H9 (cell line): ENCODE measurements around the gene POP4. TPM values are rescaled to one million over a fixed set of nuclear protein-coding genes. Genes with fewer than 3 reads are reported as not detected.

Experiments used
- DNase-seq: peaks from one replicate; pipeline ENCODE4 v3.0.0-alpha.2; 2017
- H2AFZ ChIP-seq: one replicate; pipeline ENCODE4 v1.6.1; 2013; ENCODE audit warnings: mild to moderate bottlenecking, low read length, control low read depth, moderate library complexity
- H2AK5ac ChIP-seq: 2 replicates; pipeline ENCODE4 v1.6.1; 2013; ENCODE audit warnings: low read length, control low read depth, mixed read lengths; ENCODE audit not compliant: insufficient read length
- H2BK120ac ChIP-seq: one replicate; pipeline ENCODE4 v1.6.1; 2013; ENCODE audit warnings: low read depth, mild to moderate bottlenecking, low read length, control low read depth, inconsistent platforms; ENCODE audit not compliant: poor library complexity, severe bottlenecking
- H2BK12ac ChIP-seq: 2 replicates; pipeline ENCODE4 v1.6.1; 2013; ENCODE audit warnings: low read length, control low read depth, mixed read lengths, low read depth; ENCODE audit not compliant: insufficient read length
- H2BK15ac ChIP-seq: 2 replicates; pipeline ENCODE4 v1.6.1; 2013; ENCODE audit warnings: low read depth, low read length, control low read depth
- H2BK20ac ChIP-seq: one replicate; pipeline ENCODE4 v1.6.1; 2013; ENCODE audit warnings: low read depth, mild to moderate bottlenecking, low read length, control low read depth, inconsistent platforms; ENCODE audit not compliant: poor library complexity, severe bottlenecking
- H2BK5ac ChIP-seq: 2 replicates; pipeline ENCODE4 v1.6.1; 2013; ENCODE audit warnings: low read length, control low read depth, mixed read lengths; ENCODE audit not compliant: insufficient read length
- H3K14ac ChIP-seq: 2 replicates; pipeline ENCODE4 v1.6.1; 2013; ENCODE audit warnings: low read length, control low read depth; ENCODE audit not compliant: insufficient read depth
- H3K18ac ChIP-seq: 2 replicates; pipeline ENCODE4 v1.6.1; 2013; ENCODE audit warnings: low read depth, mild to moderate bottlenecking, mixed read lengths, low read length, control low read depth; ENCODE audit not compliant: insufficient read length
- H3K23ac ChIP-seq: 2 replicates; pipeline ENCODE4 v1.6.1; 2013; ENCODE audit warnings: low read length, control low read depth, mixed read lengths, low read depth; ENCODE audit not compliant: insufficient read length
- H3K23me2 ChIP-seq: 2 replicates; pipeline ENCODE4 v1.6.1; 2013; ENCODE audit warnings: low read depth, mild to moderate bottlenecking, mixed read lengths, low read length, control low read depth; ENCODE audit not compliant: insufficient read length, poor library complexity, severe bottlenecking
- H3K27ac ChIP-seq: 2 replicates; pipeline ENCODE4 v1.5.1; 2013; ENCODE audit warnings: low read length, control low read depth, mixed read lengths, low read depth; ENCODE audit not compliant: insufficient read length
- H3K27me3 ChIP-seq: 2 replicates; pipeline ENCODE4 v1.6.1; 2013; ENCODE audit warnings: low read length, control low read depth, inconsistent platforms; ENCODE audit not compliant: insufficient read depth
- H3K4ac ChIP-seq: 2 replicates; pipeline ENCODE4 v1.6.1; 2013; ENCODE audit warnings: low read depth, mild to moderate bottlenecking, control low read depth, inconsistent platforms, low read length, moderate library complexity
- H3K4me1 ChIP-seq: 2 replicates; pipeline ENCODE4 v1.6.1; 2013; ENCODE audit warnings: low read length, control low read depth, inconsistent platforms; ENCODE audit not compliant: insufficient read depth
- H3K4me2 ChIP-seq: 2 replicates; pipeline ENCODE4 v1.6.1; 2013; ENCODE audit warnings: low read length, control low read depth, mixed read lengths; ENCODE audit not compliant: insufficient read length, insufficient read depth
- H3K56ac ChIP-seq: 2 replicates; pipeline ENCODE4 v1.6.1; 2013; ENCODE audit warnings: low read depth, mild to moderate bottlenecking, mixed read lengths, low read length, control low read depth; ENCODE audit not compliant: insufficient read length
- H3K79me1 ChIP-seq: 2 replicates; pipeline ENCODE4 v1.6.1; 2013; ENCODE audit warnings: low read depth, mild to moderate bottlenecking, moderate library complexity, low read length, control low read depth, inconsistent platforms; ENCODE audit not compliant: insufficient read depth, poor library complexity, severe bottlenecking
- H3K79me2 ChIP-seq: 2 replicates; pipeline ENCODE4 v1.6.1; 2013; ENCODE audit warnings: low read length, control low read depth, inconsistent platforms; ENCODE audit not compliant: insufficient read depth
- H3K9ac ChIP-seq: 2 replicates; pipeline ENCODE4 v1.6.1; 2013; ENCODE audit warnings: low read length, control low read depth, mixed read lengths; ENCODE audit not compliant: insufficient read length; ENCODE audit errors: extremely low read depth
- H3K9me3 ChIP-seq: one replicate; pipeline ENCODE4 v1.6.1; 2013; ENCODE audit warnings: low read depth, low read length, inconsistent platforms; ENCODE audit not compliant: control insufficient read depth
- H3T11ph ChIP-seq: one replicate; pipeline ENCODE4 v1.6.1; 2013; ENCODE audit warnings: mild to moderate bottlenecking, low read length, control low read depth, inconsistent platforms
- H4K20me1 ChIP-seq: one replicate; pipeline ENCODE4 v1.6.1; 2013; ENCODE audit not compliant: control insufficient read depth, insufficient read length, insufficient read depth
- H4K5ac ChIP-seq: 2 replicates; pipeline ENCODE4 v1.6.1; 2013; ENCODE audit warnings: low read depth, mild to moderate bottlenecking, mixed read lengths, low read length, control low read depth; ENCODE audit not compliant: insufficient read length
- H4K8ac ChIP-seq: replicated peaks from 2 replicates; pipeline ENCODE4 v1.6.1; 2013; ENCODE audit warnings: low read length, control low read depth, mixed read lengths, low read depth; ENCODE audit not compliant: insufficient read length
- H4K91ac ChIP-seq: 2 replicates; pipeline ENCODE4 v1.6.1; 2013; ENCODE audit warnings: low read depth, mild to moderate bottlenecking, moderate library complexity, mixed read lengths, low read length, control low read depth; ENCODE audit not compliant: insufficient read length
- H3K27ac Mint-ChIP-seq, 3 experiments: 2 replicates in 2 of 3; 3 replicates in 1 of 3; pipeline ENCODE4 v1.8.0; 2020 to 2021; ENCODE audit warnings: mixed read lengths in 3 of 3, mild to moderate bottlenecking in 1 of 3, moderate library complexity in 1 of 3
- H3K27me3 Mint-ChIP-seq: 2 replicates; pipeline ENCODE4 v1.8.0; 2021; ENCODE audit warnings: low read depth, mild to moderate bottlenecking, moderate library complexity, mixed read lengths
- H3K36me3 Mint-ChIP-seq, 3 experiments: 2 replicates in 2 of 3; 3 replicates in 1 of 3; pipeline ENCODE4 v1.8.0; 2020 to 2021; ENCODE audit warnings: low read depth in 3 of 3, mixed read lengths in 3 of 3; ENCODE audit not compliant: insufficient read depth in 1 of 3
- H3K4me1 Mint-ChIP-seq, 2 experiments: 2 replicates each; pipeline ENCODE4 v1.8.0; 2020; ENCODE audit warnings: mixed read lengths in 2 of 2
- H3K4me3 Mint-ChIP-seq, 2 experiments: 2 replicates in 1 of 2; 3 replicates in 1 of 2; pipeline ENCODE4 v1.8.0; 2020 to 2021; ENCODE audit warnings: mild to moderate bottlenecking in 2 of 2, mixed read lengths in 2 of 2, moderate library complexity in 1 of 2
- H3K9me3 Mint-ChIP-seq, 2 experiments: 2 replicates in 1 of 2; 3 replicates in 1 of 2; pipeline ENCODE4 v1.8.0; 2020; ENCODE audit warnings: mild to moderate bottlenecking in 2 of 2, mixed read lengths in 2 of 2, moderate library complexity in 1 of 2
- CTCF ChIP-seq: fragments of 200-600 bp; sonication (generic); conservative IDR thresholded peaks from 3 replicates; pipeline ENCODE4 v1.8.0; 2021; ENCODE audit warnings: antibody characterized with exemption, mild to moderate bottlenecking
- WGBS: extraction: QIAGEN DNeasy Blood & Tissue Kit; methylation state at CpG from one replicate; pipeline ENCODE4 v1.1.7; 2013; ENCODE audit warnings: missing lambda C conversion rate, low lambda C conversion rate, mixed read lengths; ENCODE audit not compliant: insufficient read length; ENCODE audit errors: extremely low coverage; 5-methylcytosine and 5-hydroxymethylcytosine counted together
- total RNA-seq: library from RNA; stranded (reverse); gene quantifications from 2 replicates; pipeline ENCODE4 v1.2.1, GENCODE V29; 2021

The POP4 gene
- total RNA-seq, 1 experiment from 2014 or later = 51.4 TPM

DNA sequence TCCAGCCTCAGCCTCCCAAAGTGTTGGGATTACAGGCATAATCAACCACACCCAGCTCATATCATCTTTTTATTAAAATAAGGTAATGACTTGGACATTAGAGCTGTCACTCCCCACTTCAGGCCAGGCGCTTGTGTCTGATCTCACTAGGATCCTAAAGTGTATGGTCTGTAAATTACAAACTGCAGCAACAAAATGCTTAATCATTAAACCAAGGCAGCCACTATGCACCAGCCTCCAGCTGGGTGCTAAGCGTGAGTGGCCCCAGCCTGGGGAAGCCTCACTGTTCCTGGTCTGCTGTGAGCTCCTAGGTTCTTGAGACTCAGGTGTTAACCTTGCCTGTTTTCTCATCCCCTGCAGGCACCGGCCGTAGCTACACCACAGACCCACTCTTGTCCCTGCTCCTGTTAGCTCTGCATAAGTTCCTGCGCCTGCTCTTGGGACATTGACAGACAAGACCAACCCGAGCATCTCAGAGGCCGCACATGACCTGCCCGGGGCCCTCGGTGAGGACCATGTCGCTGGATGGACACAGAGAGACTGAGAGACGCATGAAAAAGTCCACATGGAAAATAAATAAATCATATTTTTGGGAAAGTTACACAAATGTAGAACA is 42.5 kb upstream of the POP4 start:
- 0 out of 7 replicates have a peak overlapping the region, but pooled peaks of 1 of the 3 experiments have one; percentile 22 for H3K27ac Mint-ChIP-seq
- no peak for DNase-seq
- Histone ChIP-seq H2AFZ (no peak overlapping the region), H3K27ac (no peak overlapping the region), H2BK5ac (no peak overlapping the region), H4K5ac (no peak overlapping the region), H3K14ac (no peak overlapping the region), H2BK20ac (no peak overlapping the region), H3K23ac (no peak overlapping the region), H3K79me1 (no peaks in the 10 kb centered on the region), H3K23me2 (no peaks in the 10 kb centered on the region), H3K27me3 (no peaks in the 10 kb centered on the region), H3K9ac (no peak overlapping the region), H3K4me2 (no peak overlapping the region), H2AK5ac (no peak overlapping the region), H4K20me1 (no peaks in the 10 kb centered on the region), H2BK15ac (no peak overlapping the region), H4K91ac (no peak overlapping the region), H3K18ac (no peak overlapping the region), H2BK12ac (no peak overlapping the region), H3K9me3 (peaks cover 6% of the 10 kb centered on the region), H3K56ac (no peak overlapping the region), H3K79me2 (no peaks in the 10 kb centered on the region), H3K4ac (no peak overlapping the region), H3K4me1 (no peaks in the 10 kb centered on the region; the same call in 1 of the 2 replicates), H4K8ac (no peak overlapping the region), H2BK120ac (no peak overlapping the region), H3T11ph (no peak overlapping the region)
- peaks cover 4 to 8% of the 10 kb centered on the region in 2 experiments for H3K4me1 Mint-ChIP-seq
- no CpG with 5 or more reads among the region's 11 CpGs for WGBS
- H3K9me3 Mint-ChIP-seq = peaks cover 10 to 13% of the 10 kb centered on the region in 2 experiments; a peak in 4 of 5 replicates
- H3K36me3 Mint-ChIP-seq = peaks cover 2 to 4% (median 4%) of the 10 kb centered on the region in 3 experiments; a peak in 6 of 7 replicates
- TF ChIP-seq CTCF = no peak
- no peak overlapping the region for H3K4me3 Mint-ChIP-seq
- peaks cover 27% of the 10 kb centered on the region for H3K27me3 Mint-ChIP-seq
